Measurements from ENCODE around the gene MICA.

The MICA gene

GRCh38 chr6:31379850-31380249 lies 23.5 kb upstream of the MICA start:
- Histone ChIP-seq H3K23ac (ENCODE audit: low read depth, low read length, poor library complexity) (no peak overlapping the region), H2AFZ (ENCODE audit: low read length) (no peak overlapping the region), H3K14ac (ENCODE audit: low read length) (no peak overlapping the region), H2BK15ac (ENCODE audit: low read length) (no peak overlapping the region), H2BK5ac (ENCODE audit: low read length) (no peak overlapping the region), H3K9me3 (replicated peaks in 1 of 2; ENCODE audit: control insufficient read depth in 2 of 2, insufficient read depth in 1 of 2, low read depth in 1 of 2, low read length in 2 of 2) (no peaks in the 10 kb centered on the region), H3K4me2 (ENCODE audit: insufficient read depth, low read length, poor library complexity, severe bottlenecking) (no peak overlapping the region), H2BK120ac (ENCODE audit: low read depth, low read length) (no peak overlapping the region), H3K18ac (ENCODE audit: low read length) (no peak overlapping the region), H3K79me1 (ENCODE audit: low read depth, low read length) (no peaks in the 10 kb centered on the region), H3K9ac (ENCODE audit: low read depth, low read length, poor library complexity) (no peak overlapping the region), H3K4me3 (ENCODE audit: low read length in 2 of 2) (no peak overlapping the region), H2AK5ac (ENCODE audit: low read depth, low read length) (no peak overlapping the region), H3K36me3 (replicated peaks in 1 of 2; ENCODE audit: control insufficient read depth in 2 of 2, insufficient read depth in 2 of 2, low read length in 2 of 2) (no peaks in the 10 kb centered on the region), H3K4me1 (ENCODE audit: control insufficient read depth in 2 of 2, insufficient read depth in 1 of 2, low read depth in 1 of 2, low read length in 2 of 2) (no peaks in the 10 kb centered on the region), H2BK12ac (ENCODE audit: low read length) (no peak overlapping the region), H3K27me3 (ENCODE audit: control insufficient read depth in 3 of 3, insufficient read depth in 3 of 3, low read depth in 1 of 3, low read length in 3 of 3) (peaks cover 0 to 25% (median 0%) of the 10 kb centered on the region in 3 experiments), H4K8ac (ENCODE audit: low read depth, low read length) (no peak overlapping the region), H3K4ac (ENCODE audit: low read length) (no peak overlapping the region), H3K27ac (replicated peaks; ENCODE audit: low read length) (no peak overlapping the region), H4K91ac (ENCODE audit: low read depth, low read length, poor library complexity) (no peak overlapping the region)
- no peak for DNase-seq (ENCODE audit: low spot score)
- no CpG with 5 or more reads among the region's 10 CpGs for WGBS, 2 donors (ENCODE audit: extremely low coverage in 2 of 2, insufficient read length in 2 of 2, insufficient replicate concordance in 1 of 2)

- H2BK5ac ChIP-seq (ENCODE audit: low read length) = no peak overlapping the region
- WGBS, 2 donors (ENCODE audit: extremely low coverage in 2 of 2, insufficient read length in 2 of 2, insufficient replicate concordance in 1 of 2) = no CpG with 5 or more reads among the region's 4 CpGs
- no peak overlapping the region for H3K18ac ChIP-seq (ENCODE audit: low read length)
Observed at GRCh38 chr6:31381666-31382065, 21.7 kb upstream of the MICA start.

GRCh38 chr6:31383149-31383548 lies 20.2 kb upstream of the MICA start:
- no peak overlapping the region for H3K4me2 ChIP-seq (ENCODE audit: insufficient read depth, low read length, poor library complexity, severe bottlenecking)

More at GRCh38 chr6:31381666-31382065, 21.7 kb upstream of the MICA start:
- Histone ChIP-seq H3K4ac (ENCODE audit: low read length) (no peak overlapping the region), H4K8ac (ENCODE audit: low read depth, low read length) (no peak overlapping the region), H3K27me3 (ENCODE audit: control insufficient read depth in 3 of 3, insufficient read depth in 3 of 3, low read depth in 1 of 3, low read length in 3 of 3) (peaks cover 0 to 33% (median 0%) of the 10 kb centered on the region in 3 experiments), H3K14ac (ENCODE audit: low read length) (no peak overlapping the region), H3K27ac (replicated peaks; ENCODE audit: low read length) (no peak overlapping the region), H2AK5ac (ENCODE audit: low read depth, low read length) (no peak overlapping the region), H2BK15ac (ENCODE audit: low read length) (no peak overlapping the region), H3K4me1 (ENCODE audit: control insufficient read depth in 2 of 2, insufficient read depth in 1 of 2, low read depth in 1 of 2, low read length in 2 of 2) (peaks cover 2 to 3% of the 10 kb centered on the region in 2 donors), H2AFZ (ENCODE audit: low read length) (no peak overlapping the region), H2BK120ac (ENCODE audit: low read depth, low read length) (no peak overlapping the region), H4K91ac (ENCODE audit: low read depth, low read length, poor library complexity) (no peak overlapping the region), H3K4me3 (ENCODE audit: low read length in 2 of 2) (no peak overlapping the region), H3K9me3 (replicated peaks in 1 of 2; ENCODE audit: control insufficient read depth in 2 of 2, insufficient read depth in 1 of 2, low read depth in 1 of 2, low read length in 2 of 2) (no peaks in the 10 kb centered on the region), H2BK12ac (ENCODE audit: low read length) (no peak overlapping the region), H3K79me1 (ENCODE audit: low read depth, low read length) (no peaks in the 10 kb centered on the region), H3K9ac (ENCODE audit: low read depth, low read length, poor library complexity) (no peak overlapping the region), H3K23ac (ENCODE audit: low read depth, low read length, poor library complexity) (no peak overlapping the region), H3K4me2 (ENCODE audit: insufficient read depth, low read length, poor library complexity, severe bottlenecking) (no peak overlapping the region), H3K36me3 (replicated peaks in 1 of 2; ENCODE audit: control insufficient read depth in 2 of 2, insufficient read depth in 2 of 2, low read length in 2 of 2) (no peaks in the 10 kb centered on the region)
- no peak for DNase-seq (ENCODE audit: low spot score)

GRCh38 chr6:31385041-31385440 lies 18.4 kb upstream of the MICA start:
- no peak overlapping the region for H2AK5ac ChIP-seq (ENCODE audit: low read depth, low read length)
- H3K4me1 ChIP-seq (ENCODE audit: control insufficient read depth in 2 of 2, insufficient read depth in 1 of 2, low read depth in 1 of 2, low read length in 2 of 2) = peaks cover 3 to 12% of the 10 kb centered on the region in 2 donors
- no peak overlapping the region for H3K23ac ChIP-seq (ENCODE audit: low read depth, low read length, poor library complexity)
- no peak overlapping the region for H3K18ac ChIP-seq (ENCODE audit: low read length)
- no peak overlapping the region for H2BK5ac ChIP-seq (ENCODE audit: low read length)
- H2BK12ac ChIP-seq (ENCODE audit: low read length) = no peak overlapping the region
- no peaks in the 10 kb centered on the region for H3K79me1 ChIP-seq (ENCODE audit: low read depth, low read length)
- H2AFZ ChIP-seq (ENCODE audit: low read length) = no peak overlapping the region
- no peak overlapping the region for H3K4me2 ChIP-seq (ENCODE audit: insufficient read depth, low read length, poor library complexity, severe bottlenecking)
- H3K14ac ChIP-seq (ENCODE audit: low read length) = no peak overlapping the region
- H4K8ac ChIP-seq (ENCODE audit: low read depth, low read length) = no peak overlapping the region
- H3K9ac ChIP-seq (ENCODE audit: low read depth, low read length, poor library complexity) = no peak overlapping the region
- no peak overlapping the region for H3K4me3 ChIP-seq (ENCODE audit: low read length in 2 of 2)
- H3K27me3 ChIP-seq (ENCODE audit: control insufficient read depth in 3 of 3, insufficient read depth in 3 of 3, low read depth in 1 of 3, low read length in 3 of 3) = peaks cover 0 to 30% (median 0%) of the 10 kb centered on the region in 3 experiments
- no peak overlapping the region for H3K27ac ChIP-seq (replicated peaks; ENCODE audit: low read length)
- H3K9me3 ChIP-seq (replicated peaks in 1 of 2; ENCODE audit: control insufficient read depth in 2 of 2, insufficient read depth in 1 of 2, low read depth in 1 of 2, low read length in 2 of 2) = no peaks in the 10 kb centered on the region
- no CpG with 5 or more reads among the region's 3 CpGs for WGBS, 2 donors (ENCODE audit: extremely low coverage in 2 of 2, insufficient read length in 2 of 2, insufficient replicate concordance in 1 of 2)
- H4K91ac ChIP-seq (ENCODE audit: low read depth, low read length, poor library complexity) = no peak overlapping the region
- H3K4ac ChIP-seq (ENCODE audit: low read length) = no peak overlapping the region
- H2BK15ac ChIP-seq (ENCODE audit: low read length) = no peak overlapping the region
- DNase-seq (ENCODE audit: low spot score) = no peak
- no peaks in the 10 kb centered on the region for H3K36me3 ChIP-seq (replicated peaks in 1 of 2; ENCODE audit: control insufficient read depth in 2 of 2, insufficient read depth in 2 of 2, low read length in 2 of 2)
- no peak overlapping the region for H2BK120ac ChIP-seq (ENCODE audit: low read depth, low read length)

More at GRCh38 chr6:31383149-31383548, 20.2 kb upstream of the MICA start:
- no peaks in the 10 kb centered on the region for H3K36me3 ChIP-seq (replicated peaks in 1 of 2; ENCODE audit: control insufficient read depth in 2 of 2, insufficient read depth in 2 of 2, low read length in 2 of 2)
- no peaks in the 10 kb centered on the region for H3K9me3 ChIP-seq (replicated peaks in 1 of 2; ENCODE audit: control insufficient read depth in 2 of 2, insufficient read depth in 1 of 2, low read depth in 1 of 2, low read length in 2 of 2)
- no peak overlapping the region for H2BK12ac ChIP-seq (ENCODE audit: low read length)
- H3K23ac ChIP-seq (ENCODE audit: low read depth, low read length, poor library complexity) = no peak overlapping the region
- H3K14ac ChIP-seq (ENCODE audit: low read length) = no peak overlapping the region
- H2BK120ac ChIP-seq (ENCODE audit: low read depth, low read length) = no peak overlapping the region
- no peak overlapping the region for H3K18ac ChIP-seq (ENCODE audit: low read length)
- peaks cover 0 to 33% (median 0%) of the 10 kb centered on the region in 3 experiments for H3K27me3 ChIP-seq (ENCODE audit: control insufficient read depth in 3 of 3, insufficient read depth in 3 of 3, low read depth in 1 of 3, low read length in 3 of 3)
- H3K27ac ChIP-seq (replicated peaks; ENCODE audit: low read length) = no peak overlapping the region
- DNase-seq (ENCODE audit: low spot score) = no peak
- no peak overlapping the region for H2BK15ac ChIP-seq (ENCODE audit: low read length)
- H2AK5ac ChIP-seq (ENCODE audit: low read depth, low read length) = no peak overlapping the region
- no peak overlapping the region for H4K91ac ChIP-seq (ENCODE audit: low read depth, low read length, poor library complexity)
- no peak overlapping the region for H2AFZ ChIP-seq (ENCODE audit: low read length)
- H2BK5ac ChIP-seq (ENCODE audit: low read length) = no peak overlapping the region
- H3K4ac ChIP-seq (ENCODE audit: low read length) = no peak overlapping the region
- H4K8ac ChIP-seq (ENCODE audit: low read depth, low read length) = no peak overlapping the region
- no peak overlapping the region for H3K9ac ChIP-seq (ENCODE audit: low read depth, low read length, poor library complexity)
- peaks cover 3 to 12% of the 10 kb centered on the region in 2 donors for H3K4me1 ChIP-seq (ENCODE audit: control insufficient read depth in 2 of 2, insufficient read depth in 1 of 2, low read depth in 1 of 2, low read length in 2 of 2)
- WGBS, 2 donors (ENCODE audit: extremely low coverage in 2 of 2, insufficient read length in 2 of 2, insufficient replicate concordance in 1 of 2) = no CpG with 5 or more reads among the region's 5 CpGs
- no peaks in the 10 kb centered on the region for H3K79me1 ChIP-seq (ENCODE audit: low read depth, low read length)
- no peak overlapping the region for H3K4me3 ChIP-seq (ENCODE audit: low read length in 2 of 2)
